ENCODE results near the gene ZNRF2. TPM values are rescaled to one million over a fixed set of nuclear protein-coding genes. Genes with fewer than 3 reads are reported as not detected.

The ZNRF2 gene
- total and polyA plus RNA-seq, 2 experiments from 2014 or later = 11.0 to 18.8 TPM

DNA sequence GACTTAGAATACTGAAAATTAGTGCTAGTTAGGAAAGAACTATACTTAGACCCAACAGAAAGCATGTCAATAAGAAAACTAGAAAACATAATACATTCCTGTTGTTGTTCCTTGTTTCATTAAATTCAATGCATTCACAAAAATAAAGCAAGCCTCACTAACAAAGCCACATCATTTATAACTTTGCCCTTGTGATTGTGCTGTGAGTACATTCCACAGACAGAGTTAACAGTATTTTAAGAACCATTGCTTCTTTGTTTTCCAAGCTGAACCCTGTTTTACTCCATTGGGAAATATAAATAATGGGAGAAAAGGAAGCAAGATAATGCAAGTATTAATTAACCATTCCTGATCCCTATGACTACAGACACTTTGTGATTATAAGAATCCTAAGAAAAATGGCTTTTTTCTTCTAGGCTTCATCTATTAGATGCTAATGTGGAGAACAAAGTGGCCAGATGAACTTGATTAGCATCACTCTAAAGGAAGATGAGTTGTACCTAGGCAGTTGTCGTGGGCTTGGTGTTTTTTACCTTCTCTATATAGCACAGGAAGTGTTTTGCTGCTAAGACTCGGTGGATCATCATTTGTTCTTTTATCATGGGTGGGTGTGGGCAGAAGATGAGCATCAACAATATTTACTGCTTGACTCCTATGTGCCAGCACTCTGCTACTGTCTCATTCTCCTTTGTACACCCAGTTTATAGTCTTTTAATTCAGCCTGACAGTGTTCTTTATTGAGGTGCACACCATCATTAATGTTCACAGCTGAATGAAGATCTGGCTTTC, 34.2 kb upstream of the ZNRF2 start:
- Histone ChIP-seq H3K27ac (no peak overlapping the region), H3K27me3 (no peaks in the 10 kb centered on the region), H3K36me3 (replicated peaks; ENCODE audit: insufficient read depth, low read depth) (no peaks in the 10 kb centered on the region), H3K4me2 (no peak overlapping the region), H2AFZ (no peak overlapping the region), H3K4me1 (ENCODE audit: insufficient read depth) (peaks cover 21% of the 10 kb centered on the region), H3K9me2 (replicated peaks; ENCODE audit: insufficient read depth) (no peaks in the 10 kb centered on the region), H4K20me1 (ENCODE audit: insufficient read depth, poor library complexity, severe bottlenecking) (no peaks in the 10 kb centered on the region), H3K4me3 (no peak overlapping the region), H3K79me2 (no peaks in the 10 kb centered on the region), H3K9me3 (ENCODE audit: low read depth) (no peaks in the 10 kb centered on the region)
- no peak for TF ChIP-seq EZH2 (IDR thresholded peaks at IDR 0.05; ENCODE audit: borderline replicate concordance)
- TF ChIP-seq EZH2phosphoT487 (IDR thresholded peaks at IDR 0.05; ENCODE audit: low read depth, severe bottlenecking, unreplicated experiment) = no peak
- TF ChIP-seq, protein P1, sequence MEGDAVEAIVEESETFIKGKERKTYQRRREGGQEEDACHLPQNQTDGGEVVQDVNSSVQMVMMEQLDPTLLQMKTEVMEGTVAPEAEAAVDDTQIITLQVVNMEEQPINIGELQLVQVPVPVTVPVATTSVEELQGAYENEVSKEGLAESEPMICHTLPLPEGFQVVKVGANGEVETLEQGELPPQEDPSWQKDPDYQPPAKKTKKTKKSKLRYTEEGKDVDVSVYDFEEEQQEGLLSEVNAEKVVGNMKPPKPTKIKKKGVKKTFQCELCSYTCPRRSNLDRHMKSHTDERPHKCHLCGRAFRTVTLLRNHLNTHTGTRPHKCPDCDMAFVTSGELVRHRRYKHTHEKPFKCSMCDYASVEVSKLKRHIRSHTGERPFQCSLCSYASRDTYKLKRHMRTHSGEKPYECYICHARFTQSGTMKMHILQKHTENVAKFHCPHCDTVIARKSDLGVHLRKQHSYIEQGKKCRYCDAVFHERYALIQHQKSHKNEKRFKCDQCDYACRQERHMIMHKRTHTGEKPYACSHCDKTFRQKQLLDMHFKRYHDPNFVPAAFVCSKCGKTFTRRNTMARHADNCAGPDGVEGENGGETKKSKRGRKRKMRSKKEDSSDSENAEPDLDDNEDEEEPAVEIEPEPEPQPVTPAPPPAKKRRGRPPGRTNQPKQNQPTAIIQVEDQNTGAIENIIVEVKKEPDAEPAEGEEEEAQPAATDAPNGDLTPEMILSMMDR (IDR thresholded peaks at IDR 0.05; ENCODE audit: poor library complexity) = no peak
- DNase-seq (ENCODE audit: low spot score) = no peak
- 71% methylated on average over 2 of the region's 2 CpGs for WGBS (ENCODE audit: low lambda C conversion rate, missing lambda C conversion rate)

- H3K9me3 ChIP-seq (ENCODE audit: low read depth) = no peaks in the 10 kb centered on the region
- no peaks in the 10 kb centered on the region for H3K9me2 ChIP-seq (replicated peaks; ENCODE audit: insufficient read depth)
- no peak overlapping the region for H3K4me2 ChIP-seq
- H3K36me3 ChIP-seq (replicated peaks; ENCODE audit: insufficient read depth, low read depth) = no peaks in the 10 kb centered on the region
- no peaks in the 10 kb centered on the region for H4K20me1 ChIP-seq (ENCODE audit: insufficient read depth, poor library complexity, severe bottlenecking)
- H3K4me3 ChIP-seq = no peak overlapping the region
- no peaks in the 10 kb centered on the region for H3K79me2 ChIP-seq
- H3K4me1 ChIP-seq (ENCODE audit: insufficient read depth) = peaks cover 27% of the 10 kb centered on the region
- 91% methylated on average over 7 of the region's 7 CpGs for WGBS (ENCODE audit: low lambda C conversion rate, missing lambda C conversion rate)
- TF ChIP-seq EZH2phosphoT487 (IDR thresholded peaks at IDR 0.05; ENCODE audit: low read depth, severe bottlenecking, unreplicated experiment) (no peak), EZH2 (IDR thresholded peaks at IDR 0.05; ENCODE audit: borderline replicate concordance) (no peak)
- TF ChIP-seq, protein P1 (IDR thresholded peaks at IDR 0.05; ENCODE audit: poor library complexity) = no peak
- no peak overlapping the region for H3K27ac ChIP-seq
- no peak overlapping the region for H2AFZ ChIP-seq
- no peaks in the 10 kb centered on the region for H3K27me3 ChIP-seq
- peak; percentile 31 for DNase-seq (ENCODE audit: low spot score)
These were observed 32.6 kb upstream of the ZNRF2 start for GRCh38 chr7:30251708-30252329.

DNA sequence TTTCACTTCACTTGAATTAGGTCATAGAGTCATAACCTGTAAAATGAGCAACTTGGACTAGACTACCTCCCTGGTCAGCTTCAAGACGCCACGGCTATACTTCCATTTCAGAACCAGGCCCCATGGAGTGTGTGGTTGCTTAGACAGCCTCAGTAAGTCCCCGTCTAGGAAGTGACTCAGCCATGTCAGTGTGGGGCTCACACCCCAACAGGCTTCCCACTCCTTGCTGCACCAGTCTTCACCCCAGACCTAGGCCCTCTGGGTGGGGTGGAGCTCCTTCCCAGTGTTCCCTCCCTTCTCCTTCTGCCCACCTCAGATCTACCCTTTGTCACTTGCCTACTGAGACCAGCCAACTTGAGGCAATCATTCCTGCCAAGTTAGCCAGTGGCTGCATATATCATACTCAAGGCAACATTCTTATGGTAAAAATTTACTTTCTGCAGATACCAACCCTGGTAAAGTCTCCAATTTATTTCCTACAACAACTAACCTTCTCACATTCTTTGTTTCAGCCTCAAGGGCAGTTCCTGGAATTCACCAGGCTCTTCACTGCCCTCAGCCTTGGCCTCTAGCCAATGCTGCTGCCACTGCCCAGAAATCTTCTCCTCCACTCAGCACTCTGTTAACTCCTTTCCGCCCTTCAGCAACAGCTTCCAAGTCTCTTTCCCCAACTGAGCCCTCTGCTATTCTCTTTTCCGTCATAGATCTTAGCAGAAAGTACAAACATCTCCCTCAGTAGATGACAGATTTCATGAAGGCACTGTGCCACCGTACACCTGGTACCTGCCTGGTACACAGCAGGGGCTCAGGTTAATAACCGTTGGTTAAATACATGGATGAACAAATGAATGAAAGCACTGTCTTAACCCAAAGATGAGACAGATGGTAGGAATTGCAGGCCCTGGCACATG, 31.3 kb upstream of the ZNRF2 start:
- DNase-seq (ENCODE audit: low spot score) = peak; percentile 34

More for the DNA sequence above, 31.3 kb upstream of the ZNRF2 start:
- Histone ChIP-seq H3K79me2 (no peaks in the 10 kb centered on the region), H3K36me3 (replicated peaks; ENCODE audit: insufficient read depth, low read depth) (no peaks in the 10 kb centered on the region), H3K4me1 (ENCODE audit: insufficient read depth) (peaks cover 27% of the 10 kb centered on the region), H3K4me2 (no peak overlapping the region), H3K9me3 (ENCODE audit: low read depth) (no peaks in the 10 kb centered on the region), H3K27me3 (no peaks in the 10 kb centered on the region), H3K9me2 (replicated peaks; ENCODE audit: insufficient read depth) (no peaks in the 10 kb centered on the region), H3K27ac (peak overlapping the region; percentile 61), H4K20me1 (ENCODE audit: insufficient read depth, poor library complexity, severe bottlenecking) (no peaks in the 10 kb centered on the region), H3K4me3 (no peak overlapping the region), H2AFZ (no peak overlapping the region)
- WGBS (ENCODE audit: low lambda C conversion rate, missing lambda C conversion rate) = 84% methylated on average over 7 of the region's 7 CpGs
- TF ChIP-seq EZH2phosphoT487 (IDR thresholded peaks at IDR 0.05; ENCODE audit: low read depth, severe bottlenecking, unreplicated experiment) = no peak
- TF ChIP-seq, protein P1 (IDR thresholded peaks at IDR 0.05; ENCODE audit: poor library complexity) = no peak
